K562 (cell line): ENCODE results near the gene GLIS1. TPM values are rescaled to one million over a fixed set of nuclear protein-coding genes. Genes with fewer than 3 reads are reported as not detected.

Experiments used
- ATAC-seq: fragments of 200-7000 bp; cut with Tn5 transposase; 3 replicates; pipeline ENCODE4 v1.9.1; 2020; ENCODE audit warnings: moderate library complexity
- BruUV-seq: library from RNA; stranded (reverse); fragments of 400-500 nt; replicated peaks from 2 replicates; lab custom pipeline; 2021; lab: Mats Ljungman, UMichigan
- CTCF ChIA-PET: fragments of 300-600 bp; formaldehyde crosslinking; extraction: SDS; loops from one replicate; lab custom pipeline; 2021; ENCODE audit warnings: low intra/inter-chr PET ratio; lab: Yijun Ruan, JAX
- POLR2A ChIA-PET: fragments of 300-600, 350-650 bp; sonication (Branson Sonifier 250); formaldehyde crosslinking; extraction: SDS; loops from one replicate; lab custom pipeline; 2021; ENCODE audit warnings: antibody characterized with exemption, inconsistent platforms; lab: Yijun Ruan, JAX
- DNase-seq, 4 experiments: peaks; one replicate each; pipeline versions ENCODE4 v3.0.0 to v3.0.0-alpha.2; 2011 to 2018; ENCODE audit warnings: low spot score in 3 of 4, mixed read lengths in 3 of 4; ENCODE audit errors: extremely low read depth in 1 of 4
- FAIRE-seq: peaks from 2 replicates; lab custom pipeline; 2011; peaks lifted over from hg19 to GRCh38; lab: Jason Lieb, UNC
- H2AFZ ChIP-seq: 2 replicates; pipeline ENCODE4 v1.6.0; 2011; ENCODE audit warnings: low read depth, low read length, control low read depth, inconsistent platforms
- H3K27ac ChIP-seq: fragments of 200-600 bp; 3 replicates; pipeline ENCODE4 v1.8.0; 2011; ENCODE audit warnings: low read depth, mild to moderate bottlenecking, control low read depth, inconsistent platforms, low read length, moderate library complexity, mixed read lengths; ENCODE audit errors: extremely low read depth
- H3K27me3 ChIP-seq, 2 experiments: fragments of 300-600 bp in 1 of 2; 2 replicates in 1 of 2; 3 replicates in 1 of 2; pipeline versions ENCODE4 v1.6.0 to v1.8.0; 2011; ENCODE audit warnings: inconsistent platforms in 2 of 2, low read length in 2 of 2, mild to moderate bottlenecking in 1 of 2, mixed read lengths in 1 of 2, moderate library complexity in 1 of 2; ENCODE audit not compliant: control insufficient read depth in 2 of 2, insufficient read depth in 2 of 2
- H3K36me3 ChIP-seq: fragments of 300-600 bp; 3 replicates; pipeline ENCODE4 v1.8.0; 2011; ENCODE audit warnings: mild to moderate bottlenecking, low read length, inconsistent platforms; ENCODE audit not compliant: control insufficient read depth, insufficient read depth
- H3K4me1 ChIP-seq, 2 experiments: fragments of 200-600 bp in 1 of 2; replicated peaks in 1 of 2; 2 replicates in 1 of 2; 3 replicates in 1 of 2; pipeline versions ENCODE4 v1.5.1 to v1.8.0; 2011; ENCODE audit warnings: inconsistent platforms in 2 of 2, low read length in 2 of 2, mild to moderate bottlenecking in 1 of 2, mixed read lengths in 1 of 2, moderate library complexity in 1 of 2; ENCODE audit not compliant: control insufficient read depth in 2 of 2, insufficient read depth in 2 of 2
- H3K4me2 ChIP-seq: 2 replicates; pipeline ENCODE4 v1.6.1; 2011; ENCODE audit warnings: low read length, control low read depth, inconsistent platforms, mixed read lengths; ENCODE audit not compliant: insufficient read depth
- H3K4me3 ChIP-seq: fragments of 200-600 bp; sonication (generic), shearing (Covaris generic); 2 replicates; pipeline ENCODE4 v1.5.1; 2016; ENCODE audit warnings: control low read depth, inconsistent platforms
- H3K79me2 ChIP-seq: fragments of 200-600 bp; 3 replicates; pipeline ENCODE4 v1.8.0; 2011; ENCODE audit warnings: low read length, inconsistent platforms; ENCODE audit not compliant: control insufficient read depth, insufficient read depth
- H3K9ac ChIP-seq, 2 experiments: 2 replicates each; pipeline versions ENCODE4 v1.6.0 to v1.6.1; 2011; ENCODE audit warnings: low read depth in 2 of 2, low read length in 2 of 2, control low read depth in 1 of 2, inconsistent platforms in 1 of 2, mild to moderate bottlenecking in 1 of 2, mixed read lengths in 1 of 2; ENCODE audit not compliant: insufficient read depth in 1 of 2
- H3K9me1 ChIP-seq: one replicate; pipeline ENCODE4 v1.6.0; 2011; ENCODE audit warnings: inconsistent platforms, mild to moderate bottlenecking, low read length, moderate library complexity; ENCODE audit not compliant: control insufficient read depth, insufficient read depth
- H3K9me3 ChIP-seq: replicated peaks from 2 replicates; pipeline ENCODE4 v1.5.1; 2011; ENCODE audit warnings: low read depth, low read length, inconsistent platforms; ENCODE audit not compliant: control insufficient read depth, insufficient read depth
- H4K20me1 ChIP-seq: replicated peaks from 2 replicates; pipeline ENCODE4 v1.6.1; 2011; ENCODE audit warnings: low read length, inconsistent platforms, mixed read lengths; ENCODE audit not compliant: control insufficient read depth, insufficient read depth
- CBX8 ChIP-seq: fragments of 200-600 bp; sonication (generic); IDR thresholded peaks from 2 replicates; pipeline ENCODE4 v1.6.1; 2012; ENCODE audit warnings: borderline replicate concordance, mixed run types, low read depth, mild to moderate bottlenecking, moderate library complexity, mixed read lengths, low read length, control low read depth, inconsistent platforms; ENCODE audit not compliant: poor library complexity, severe bottlenecking; ENCODE audit errors: extremely low read depth
- CREM ChIP-seq: IDR thresholded peaks from 2 replicates; pipeline ENCODE4 v1.6.1; 2014; ENCODE audit warnings: antibody characterized with exemption, low read depth
- KDM5B ChIP-seq: fragments of 200-600 bp; sonication (generic); IDR thresholded peaks from 2 replicates; pipeline ENCODE4 v1.6.1; 2012; ENCODE audit warnings: low read depth, mild to moderate bottlenecking, moderate library complexity, low read length, control low read depth, inconsistent platforms; ENCODE audit not compliant: insufficient replicate concordance
- MAFK ChIP-seq: IDR thresholded peaks from 2 replicates; pipeline ENCODE4 v1.6.1; 2011; ENCODE audit warnings: low read length, improper control_type of control experiment
- RHOXF2B ChIP-seq: fragments of 250-450 bp; sonication (Bioruptor Pico); conservative IDR thresholded peaks from 2 replicates; pipeline ENCODE4 v1.5.1; 2021
- SREBF2 ChIP-seq: sonication (generic); formaldehyde crosslinking; IDR thresholded peaks from 2 replicates; pipeline ENCODE4 v1.4.0; 2020; ENCODE audit warnings: mild to moderate bottlenecking, missing genetic modification reagents
- TAL1 ChIP-seq: fragments of 450-650 bp; IDR thresholded peaks from 2 replicates; pipeline ENCODE4 v1.6.1; 2016; ENCODE audit warnings: mild to moderate bottlenecking
- ZNF76 ChIP-seq: fragments of 250-450 bp; sonication (Bioruptor Pico); IDR thresholded peaks from 2 replicates; pipeline ENCODE4 v1.4.0; 2020; ENCODE audit warnings: mild to moderate bottlenecking, moderate library complexity, borderline replicate concordance
- WGBS: fragments of 100-300 bp; shearing (Covaris generic); methylation state at CpG from one replicate; pipeline ENCODE4 v1.1.6; 2016; ENCODE audit warnings: low coverage, mixed read lengths; ENCODE audit not compliant: insufficient coverage; ENCODE audit errors: missing lambda C conversion rate; 5-methylcytosine and 5-hydroxymethylcytosine counted together
- in situ Hi-C: fragments of 300-500 bp; cut with MboI; formaldehyde crosslinking; loops from 4 replicates; pipeline ENCODE4 v1.15.0; 2018; ENCODE audit warnings: inconsistent platforms, mixed read lengths
- intact Hi-C: fragments of 100-400 bp; cut with micrococcal nuclease; formaldehyde crosslinking; loops from 2 replicates; pipeline ENCODE4 v1.14.2; 2022
- polyA plus RNA-seq, 8 experiments: library from polyadenylated mRNA; depleted of rRNA in 4 of 8; stranded (reverse) in 5 of 8; unstranded in 3 of 8; fragments of >200 nt; fragmentation: Nextera tagmentation in 2 of 8; fragmentation: Illumina TruSeq in 1 of 8; extraction: Ambion mirVana in 2 of 8; extraction: Trizol in 1 of 8; gene quantifications; 2 replicates each; pipeline versions ENCODE4 v1.2.1 to v1.2.3, GENCODE V29; 2011 to 2014; ENCODE audit warnings: inconsistent platforms in 1 of 8, missing spikeins in 1 of 8
- total RNA-seq, 7 experiments: library from RNA; depleted of rRNA in 6 of 7; stranded (reverse); fragments of >200 nt in 6 of 7; fragmentation: Illumina TruSeq in 2 of 7; extraction: Trizol in 2 of 7; gene quantifications; 2 replicates each; pipeline versions ENCODE4 v1.2.1 to v1.2.3, GENCODE V29; 2011 to 2021; ENCODE audit warnings: low replicate concordance in 1 of 7
- TF ChIP-seq, protein P1 (sequence below): fragments of 250-450 bp; sonication (Bioruptor Pico); IDR thresholded peaks from 2 replicates; pipeline ENCODE4 v1.5.0; 2020; ENCODE audit warnings: mild to moderate bottlenecking, borderline replicate concordance

Gene GLIS1
- total and polyA plus RNA-seq, 9 of the 15 experiments (the other 6 are each of a cell fraction or from before 2014, with no cell fraction given): not detected

DNA sequence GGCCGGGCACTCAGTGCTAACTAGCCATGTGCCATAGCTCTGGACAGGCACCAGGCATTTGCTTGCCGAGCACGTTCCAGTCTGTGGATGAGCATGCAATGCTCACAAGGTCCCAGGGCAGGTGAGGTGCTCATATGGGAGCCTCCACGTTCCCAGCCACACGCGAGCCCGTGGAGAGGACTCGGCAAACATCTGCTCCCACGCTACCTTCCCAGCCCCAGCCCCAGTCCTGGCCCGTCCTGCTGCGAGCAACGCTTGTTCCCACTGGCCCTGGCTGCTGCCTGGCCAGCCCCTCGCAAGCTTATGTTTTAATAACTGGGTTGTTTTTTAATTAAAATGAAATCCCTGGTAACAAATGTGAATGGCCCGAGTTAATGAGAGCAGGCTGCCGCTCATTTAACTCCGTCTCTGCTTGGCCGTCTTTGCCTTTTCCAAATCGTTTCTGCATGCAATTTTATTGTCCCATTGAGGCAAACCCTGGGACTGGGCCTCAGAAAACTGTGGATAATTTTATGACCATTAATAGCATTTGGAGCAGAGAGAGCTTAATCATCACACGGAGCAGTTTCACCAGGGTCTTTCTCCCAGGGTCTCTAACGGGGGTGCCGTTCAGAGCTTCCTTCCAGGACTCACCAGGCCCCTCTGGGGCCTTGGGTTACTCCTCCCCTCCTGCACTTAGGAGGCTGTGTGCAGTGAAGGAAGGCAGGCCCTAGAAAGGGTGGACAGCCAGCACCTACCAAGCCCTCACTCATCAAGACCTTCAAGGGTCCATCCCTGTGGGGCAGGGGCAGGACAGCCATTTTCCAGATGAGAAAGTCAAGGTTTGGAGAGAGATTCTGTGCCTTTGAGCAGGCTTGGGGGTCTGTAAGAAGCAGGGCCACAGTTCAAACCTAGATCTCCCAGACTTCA, 136.8 kb downstream of the GLIS1 start:
- DNase-seq: no peak
- 1% methylated on average over 21 of the region's 21 CpGs for WGBS

More for the DNA sequence above, 136.8 kb downstream of the GLIS1 start:
- ATAC-seq (no peak), FAIRE-seq (no peak)
- POLR2A ChIA-PET: interaction anchor here (0.6 to 0.9 kb wide), 2 partner anchors 10 to 137 kb away, joined by 3 to 4 read pairs; no protein-coding TSS in a partner anchor
- no peak overlapping the region for H3K27ac ChIP-seq
- no peaks in the 10 kb centered on the region for H3K79me2 ChIP-seq
- H2AFZ ChIP-seq: no peak overlapping the region
- in situ Hi-C loops (no loop called here), intact Hi-C loops (no loop called here)
- H3K36me3 ChIP-seq: no peaks in the 10 kb centered on the region
- TF ChIP-seq CREM (no peak), MAFK (no peak), SREBF2 (CRISPR knock-in tag) (no peak), RHOXF2B (no peak), CBX8 (no peak), KDM5B (no peak), ZNF76 (CRISPR knock-in tag) (no peak), TAL1 (no peak)
- TF ChIP-seq, protein P1, sequence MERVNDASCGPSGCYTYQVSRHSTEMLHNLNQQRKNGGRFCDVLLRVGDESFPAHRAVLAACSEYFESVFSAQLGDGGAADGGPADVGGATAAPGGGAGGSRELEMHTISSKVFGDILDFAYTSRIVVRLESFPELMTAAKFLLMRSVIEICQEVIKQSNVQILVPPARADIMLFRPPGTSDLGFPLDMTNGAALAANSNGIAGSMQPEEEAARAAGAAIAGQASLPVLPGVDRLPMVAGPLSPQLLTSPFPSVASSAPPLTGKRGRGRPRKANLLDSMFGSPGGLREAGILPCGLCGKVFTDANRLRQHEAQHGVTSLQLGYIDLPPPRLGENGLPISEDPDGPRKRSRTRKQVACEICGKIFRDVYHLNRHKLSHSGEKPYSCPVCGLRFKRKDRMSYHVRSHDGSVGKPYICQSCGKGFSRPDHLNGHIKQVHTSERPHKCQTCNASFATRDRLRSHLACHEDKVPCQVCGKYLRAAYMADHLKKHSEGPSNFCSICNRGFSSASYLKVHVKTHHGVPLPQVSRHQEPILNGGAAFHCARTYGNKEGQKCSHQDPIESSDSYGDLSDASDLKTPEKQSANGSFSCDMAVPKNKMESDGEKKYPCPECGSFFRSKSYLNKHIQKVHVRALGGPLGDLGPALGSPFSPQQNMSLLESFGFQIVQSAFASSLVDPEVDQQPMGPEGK (CRISPR knock-in tag): no peak
- no peak overlapping the region for H3K9ac ChIP-seq
- no peak overlapping the region for H3K4me3 ChIP-seq
- no TSS peak for BruUV-seq
- peaks cover 36 to 72% of the 10 kb centered on the region in 2 experiments for H3K27me3 ChIP-seq
- no peak overlapping the region for H3K4me2 ChIP-seq
- no peaks in the 10 kb centered on the region for H3K9me1 ChIP-seq
- CTCF ChIA-PET: no interaction called here
- H4K20me1 ChIP-seq: peaks cover 7% of the 10 kb centered on the region; the same call in 1 of the 2 replicates
- no peaks in the 10 kb centered on the region for H3K9me3 ChIP-seq
- H3K4me1 ChIP-seq: peaks cover 0 to 4% of the 10 kb centered on the region in 2 experiments; a peak in 1 of 5 replicates
